AG10803 (cell line): ENCODE results near the gene CD79B.
A peak's percentile ranks its signal among the peaks of the same experiment; 100 is the strongest.
"Not testable (repeated sequence)": the region's sequence is repeated elsewhere in the genome, so short reads cannot be mapped to it uniquely, and the experiment has no call there.

Experiments used
- DNase-seq: peaks from one replicate; pipeline ENCODE4 v3.0.0; 2010; ENCODE audit warnings: low read depth
- H3K4me3 ChIP-seq: 2 replicates; pipeline ENCODE4 v1.5.1; 2011; ENCODE audit warnings: mild to moderate bottlenecking, low read length, control low read depth
- CTCF ChIP-seq: conservative IDR thresholded peaks from 2 replicates; pipeline ENCODE4 v1.5.1; 2011; ENCODE audit warnings: mild to moderate bottlenecking, low read length, control low read depth, inconsistent platforms

Gene CD79B

GRCh38 chr17:63916566-63917185 lies 15.5 kb downstream of the CD79B start:
- no peak for TF ChIP-seq CTCF
- H3K4me3 ChIP-seq = no peak overlapping the region
- no peak for DNase-seq

- DNase-seq, H3K4me3 ChIP-seq: not testable (repeated sequence)
Measured at GRCh38 chr17:63915753-63916152, 16.4 kb downstream of the CD79B start.

GRCh38 chr17:63914471-63914870 lies 17.7 kb downstream of the CD79B start:
- H3K4me3 ChIP-seq = no peak overlapping the region
- no peak for TF ChIP-seq CTCF
- DNase-seq = no peak

GRCh38 chr17:63911657-63912100 lies 20.5 kb downstream of the CD79B start:
- peak; percentile 8 for DNase-seq
- H3K4me3 ChIP-seq = no peak overlapping the region
- TF ChIP-seq CTCF = peak; percentile 65

- no peak within 1 kb of the TSS for H3K4me3 ChIP-seq
- DNase-seq = no peak
- TF ChIP-seq CTCF = no peak
Measured at GRCh38 chr17:63911041-63911635, 21.0 kb downstream of the CD79B start, which contains the start of gene CSHL1. Gene CSHL1, minus strand, starts transcription at chr17:63911258. Its CDS starts 62 bp downstream, at chr17:63911196.

- no peak for TF ChIP-seq CTCF
- no peak for DNase-seq
- H3K4me3 ChIP-seq = no peak overlapping the region
Measured at GRCh38 chr17:63910096-63910495, 22.0 kb downstream of the CD79B start.

GRCh38 chr17:63909586-63909985 lies 22.5 kb downstream of the CD79B start:
- DNase-seq, H3K4me3 ChIP-seq: not testable (repeated sequence)

- DNase-seq = peak; percentile 20
- TF ChIP-seq CTCF = peak; percentile 32
- H3K4me3 ChIP-seq = not testable (repeated sequence)
Measured at GRCh38 chr17:63907161-63907778, 24.9 kb downstream of the CD79B start.

- DNase-seq, H3K4me3 ChIP-seq: not testable (repeated sequence)
Measured at GRCh38 chr17:63904796-63905195, 27.3 kb downstream of the CD79B start.
